COLO668 (cell line): ENCODE results near the gene BANF1.

ENCODE experiments used
- DNase-seq: peaks from one replicate; lab custom pipeline; 2025; ENCODE audit not compliant: unreplicated experiment; lab: John Stamatoyannopoulos, UW

The BANF1 gene

GRCh38 chr11:66036334-66036710, 34.0 kb downstream of the BANF1 start:
- DNase-seq: no peak

DNA sequence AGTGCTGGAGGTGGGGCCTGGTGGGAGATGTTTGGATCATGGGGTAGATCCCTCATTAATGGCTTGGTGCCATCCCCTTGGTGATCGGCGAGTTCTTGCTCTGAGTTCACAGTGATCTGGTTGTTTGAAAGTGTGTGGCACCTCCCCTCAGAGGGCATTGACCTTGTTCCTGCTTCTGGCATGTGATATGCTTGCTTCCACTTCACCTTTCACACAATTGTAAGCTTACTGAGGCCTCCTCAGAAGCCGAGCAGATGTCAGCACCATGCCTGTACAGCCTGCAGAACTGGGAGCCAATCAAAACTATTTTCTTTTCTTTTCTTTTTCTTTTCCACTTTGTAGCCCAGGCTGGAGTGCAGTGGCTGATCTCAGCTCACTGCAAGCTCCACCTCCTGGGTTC, 35.0 kb downstream of the BANF1 start:
- DNase-seq: no peak

- DNase-seq: no peak
Measured at GRCh38 chr11:66039765-66040164, 37.5 kb downstream of the BANF1 start.

- DNase-seq: no peak
Measured at GRCh38 chr11:66042227-66042995, 40.1 kb downstream of the BANF1 start.

- DNase-seq: no peak
Measured at GRCh38 chr11:66042996-66043906, 40.9 kb downstream of the BANF1 start.

GRCh38 chr11:66044757-66045156, 42.5 kb downstream of the BANF1 start:
- no peak for DNase-seq

GRCh38 chr11:66045177-66045639, 42.9 kb downstream of the BANF1 start:
- peak; percentile 75 for DNase-seq

- DNase-seq: no peak
Measured at GRCh38 chr11:66046901-66047300, 44.6 kb downstream of the BANF1 start.

- DNase-seq: no peak
Measured at GRCh38 chr11:66047541-66048365, 45.5 kb downstream of the BANF1 start.

GRCh38 chr11:66048547-66049323, 46.4 kb downstream of the BANF1 start, which contains the start of gene GAL3ST3:
Gene GAL3ST3, minus strand, starts transcription at chr11:66049161. Its CDS starts 3,746 bp downstream, at chr11:66045415.
- DNase-seq: no peak

- DNase-seq: peak; percentile 20
Measured at GRCh38 chr11:66050581-66051231, 48.4 kb downstream of the BANF1 start.

DNA sequence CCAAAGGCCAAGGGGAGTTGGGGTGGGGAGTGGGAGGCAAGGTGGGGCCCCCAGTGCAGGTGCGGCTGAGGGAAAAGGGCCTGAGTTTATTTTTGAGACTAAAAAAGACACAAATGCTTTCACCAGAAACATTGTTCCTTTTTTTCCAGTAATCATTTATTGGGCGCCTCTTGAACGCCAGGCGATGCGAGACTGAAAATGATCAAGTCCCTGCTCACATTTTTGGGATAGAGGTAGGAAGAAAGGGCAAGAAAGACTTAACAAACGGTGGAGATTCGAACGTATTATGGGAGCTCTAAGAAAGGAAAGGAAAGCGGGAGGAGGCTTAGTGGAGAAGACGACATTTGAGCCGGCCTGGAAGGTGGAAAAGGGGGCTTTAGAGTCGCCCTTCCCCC, 49.1 kb downstream of the BANF1 start:
- no peak for DNase-seq

- DNase-seq: peak; percentile 98
Measured at GRCh38 chr11:66051766-66052663, 49.7 kb downstream of the BANF1 start, which contains the start of gene SF3B2. Gene SF3B2, plus strand, starts transcription at chr11:66052364. Its CDS starts 21 bp downstream, at chr11:66052385.

DNA sequence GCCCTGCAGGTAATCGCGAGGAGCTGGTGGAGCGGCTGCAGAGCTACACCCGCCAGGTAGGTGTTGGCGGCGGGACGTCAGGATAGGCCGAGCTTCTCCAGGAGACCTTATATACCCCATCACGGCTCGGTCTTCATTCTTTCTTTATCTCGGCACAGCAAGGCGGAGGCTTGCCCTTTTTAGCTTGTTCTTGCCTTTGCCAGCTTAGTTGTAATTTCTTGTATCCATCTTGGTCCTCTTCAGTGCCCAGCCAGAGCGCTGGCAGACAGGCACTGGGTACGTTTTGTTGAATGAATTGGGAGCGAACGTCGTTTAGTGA, 50.3 kb downstream of the BANF1 start:
- no peak for DNase-seq
